T-helper 17 cell (primary cell): ENCODE measurements around the gene RIN3. TPM values are rescaled to one million over a fixed set of nuclear protein-coding genes. Genes with fewer than 3 reads are reported as not detected.

Experiments
- ATAC-seq: fragments of 150-1000 bp; cut with Tn5 transposase; 2 replicates; pipeline ENCODE4 v1.10.0; 2021; ENCODE audit warnings: mild to moderate bottlenecking, moderate library complexity
- DNase-seq, 3 donors: peaks; one replicate each; pipeline versions ENCODE4 v3.0.0 to v3.0.0-alpha.2; 2020 to 2021
- H3K9me3 ChIP-seq: one replicate; pipeline ENCODE4 v1.7.0; 2013; ENCODE audit warnings: low read length, mild to moderate bottlenecking; ENCODE audit not compliant: control insufficient read depth, poor library complexity, severe bottlenecking
- H3K27ac Mint-ChIP-seq: one replicate; pipeline ENCODE4 v1.8.0; 2022; ENCODE audit warnings: mild to moderate bottlenecking, moderate library complexity, mixed read lengths
- H3K27me3 Mint-ChIP-seq: one replicate; pipeline ENCODE4 v1.8.0; 2022; ENCODE audit warnings: mixed read lengths
- H3K36me3 Mint-ChIP-seq: one replicate; pipeline ENCODE4 v1.8.0; 2022; ENCODE audit warnings: low read depth, mixed read lengths
- H3K4me1 Mint-ChIP-seq: one replicate; pipeline ENCODE4 v1.8.0; 2022; ENCODE audit warnings: mild to moderate bottlenecking, mixed read lengths
- H3K4me3 Mint-ChIP-seq: one replicate; pipeline ENCODE4 v1.8.0; 2022; ENCODE audit warnings: mild to moderate bottlenecking, moderate library complexity, mixed read lengths
- total RNA-seq, 4 donors: library from RNA in 2 of 4; stranded (reverse) in 2 of 4; gene quantifications; one replicate each; pipeline ENCODE4 v1.2.3 and lab custom pipeline; 2022 to 2026

Gene RIN3
- total RNA-seq, 2 donors from 2014 or later = 49.3 to 70.0 TPM

- no peaks in the 10 kb centered on the region for H3K9me3 ChIP-seq
- H3K27ac Mint-ChIP-seq = peak overlapping the region; percentile 84
- no peaks in the 10 kb centered on the region for H3K36me3 Mint-ChIP-seq
- peaks cover 23% of the 10 kb centered on the region for H3K4me1 Mint-ChIP-seq
- DNase-seq (no peak), ATAC-seq (peak; percentile 64)
- peaks cover 5% of the 10 kb centered on the region for H3K27me3 Mint-ChIP-seq
- peak overlapping the region; percentile 87 for H3K4me3 Mint-ChIP-seq
Measured at GRCh38 chr14:92577321-92577742, 63.8 kb downstream of the RIN3 start.

GRCh38 chr14:92578511-92578910 is 64.9 kb downstream of the RIN3 start:
- H3K9me3 ChIP-seq = no peaks in the 10 kb centered on the region
- H3K36me3 Mint-ChIP-seq = no peaks in the 10 kb centered on the region
- DNase-seq (no peak), ATAC-seq (no peak)
- H3K4me1 Mint-ChIP-seq = peaks cover 26% of the 10 kb centered on the region
- H3K4me3 Mint-ChIP-seq = no peak overlapping the region
- H3K27me3 Mint-ChIP-seq = peaks cover 5% of the 10 kb centered on the region
- no peak overlapping the region for H3K27ac Mint-ChIP-seq

- Mint-ChIP-seq H3K36me3 (no peaks in the 10 kb centered on the region), H3K27me3 (peaks cover 5% of the 10 kb centered on the region), H3K4me1 (peaks cover 31% of the 10 kb centered on the region), H3K27ac (peak overlapping the region; percentile 68), H3K4me3 (no peak overlapping the region)
- H3K9me3 ChIP-seq = no peaks in the 10 kb centered on the region
- no peak for ATAC-seq
- no peak for DNase-seq
Measured at GRCh38 chr14:92579244-92579936, 65.8 kb downstream of the RIN3 start.

GRCh38 chr14:92581206-92581605 is 67.6 kb downstream of the RIN3 start:
- no peak for ATAC-seq
- no peak overlapping the region for H3K27ac Mint-ChIP-seq
- H3K36me3 Mint-ChIP-seq = no peaks in the 10 kb centered on the region
- H3K4me1 Mint-ChIP-seq = peaks cover 42% of the 10 kb centered on the region
- DNase-seq = no peak
- no peak overlapping the region for H3K4me3 Mint-ChIP-seq
- peaks cover 5% of the 10 kb centered on the region for H3K27me3 Mint-ChIP-seq
- H3K9me3 ChIP-seq = no peaks in the 10 kb centered on the region

- H3K9me3 ChIP-seq = no peaks in the 10 kb centered on the region
- no peak overlapping the region for H3K27ac Mint-ChIP-seq
- peaks cover 4% of the 10 kb centered on the region for H3K27me3 Mint-ChIP-seq
- DNase-seq (no peak), ATAC-seq (no peak)
- no peaks in the 10 kb centered on the region for H3K36me3 Mint-ChIP-seq
- peak overlapping the region; percentile 49 for H3K4me3 Mint-ChIP-seq
- H3K4me1 Mint-ChIP-seq = peaks cover 46% of the 10 kb centered on the region
Measured at GRCh38 chr14:92581966-92582566, 68.5 kb downstream of the RIN3 start.

GRCh38 chr14:92582706-92583452 is 69.3 kb downstream of the RIN3 start:
- no peaks in the 10 kb centered on the region for H3K9me3 ChIP-seq
- peaks cover 43% of the 10 kb centered on the region for H3K4me1 Mint-ChIP-seq
- H3K4me3 Mint-ChIP-seq = peak overlapping the region; percentile 49
- DNase-seq (no peak), ATAC-seq (peak; percentile 40)
- no peaks in the 10 kb centered on the region for H3K27me3 Mint-ChIP-seq
- no peak overlapping the region for H3K27ac Mint-ChIP-seq
- H3K36me3 Mint-ChIP-seq = no peaks in the 10 kb centered on the region

- H3K9me3 ChIP-seq = no peaks in the 10 kb centered on the region
- ATAC-seq (no peak), DNase-seq (no peak)
- Mint-ChIP-seq H3K27me3 (no peaks in the 10 kb centered on the region), H3K4me1 (peaks cover 47% of the 10 kb centered on the region), H3K27ac (peak overlapping the region; percentile 22), H3K36me3 (no peaks in the 10 kb centered on the region), H3K4me3 (no peak overlapping the region)
Measured at GRCh38 chr14:92584220-92584619, 70.6 kb downstream of the RIN3 start.

- ATAC-seq (no peak), DNase-seq (no peak)
- Mint-ChIP-seq H3K36me3 (no peaks in the 10 kb centered on the region), H3K4me1 (peaks cover 45% of the 10 kb centered on the region), H3K27me3 (no peaks in the 10 kb centered on the region), H3K4me3 (no peak overlapping the region), H3K27ac (peak overlapping the region; percentile 86)
- no peaks in the 10 kb centered on the region for H3K9me3 ChIP-seq
Measured at GRCh38 chr14:92584816-92585215, 71.2 kb downstream of the RIN3 start.

- no peaks in the 10 kb centered on the region for H3K9me3 ChIP-seq
- H3K27me3 Mint-ChIP-seq = no peaks in the 10 kb centered on the region
- peaks cover 4% of the 10 kb centered on the region for H3K36me3 Mint-ChIP-seq
- ATAC-seq = peak; percentile 92
- no peak for DNase-seq
- peaks cover 45% of the 10 kb centered on the region for H3K4me1 Mint-ChIP-seq
- H3K4me3 Mint-ChIP-seq = peak overlapping the region; percentile 78
- H3K27ac Mint-ChIP-seq = peak overlapping the region; percentile 86
Measured at GRCh38 chr14:92585981-92586937, 72.7 kb downstream of the RIN3 start.

- H3K9me3 ChIP-seq = no peaks in the 10 kb centered on the region
- H3K36me3 Mint-ChIP-seq = peaks cover 4% of the 10 kb centered on the region
- H3K27me3 Mint-ChIP-seq = no peaks in the 10 kb centered on the region
- H3K27ac Mint-ChIP-seq = peak overlapping the region; percentile 86
- H3K4me1 Mint-ChIP-seq = peaks cover 42% of the 10 kb centered on the region
- peak overlapping the region; percentile 78 for H3K4me3 Mint-ChIP-seq
- ATAC-seq = no peak
- DNase-seq = no peak
Measured at GRCh38 chr14:92586963-92587699, 73.5 kb downstream of the RIN3 start.

- Mint-ChIP-seq H3K36me3 (peaks cover 4% of the 10 kb centered on the region), H3K27ac (peak overlapping the region; percentile 86), H3K4me3 (peak overlapping the region; percentile 78), H3K27me3 (no peaks in the 10 kb centered on the region), H3K4me1 (peaks cover 41% of the 10 kb centered on the region)
- no peaks in the 10 kb centered on the region for H3K9me3 ChIP-seq
- ATAC-seq (no peak), DNase-seq (no peak)
Measured at GRCh38 chr14:92587700-92588085, 74.1 kb downstream of the RIN3 start.

GRCh38 chr14:92589213-92589852 is 75.8 kb downstream of the RIN3 start:
- Mint-ChIP-seq H3K4me3 (peak overlapping the region; percentile 22), H3K27me3 (no peaks in the 10 kb centered on the region), H3K27ac (peak overlapping the region; percentile 73), H3K36me3 (peaks cover 4% of the 10 kb centered on the region), H3K4me1 (peaks cover 33% of the 10 kb centered on the region)
- H3K9me3 ChIP-seq = no peaks in the 10 kb centered on the region
- DNase-seq (no peak), ATAC-seq (no peak)
